Retinal pigment epithelial cell (primary cell): ENCODE data around the gene PNLIPRP2.

ENCODE experiments used
- DNase-seq: peaks from one replicate; pipeline ENCODE4 v3.0.0-alpha.2; 2010; ENCODE audit warnings: low read depth
- H3K4me3 ChIP-seq: 2 replicates; pipeline ENCODE4 v1.5.1; 2011; ENCODE audit warnings: mild to moderate bottlenecking, low read length, control low read depth, moderate library complexity
- TF ChIP-seq, protein P1 (sequence below): conservative IDR thresholded peaks from 2 replicates; pipeline ENCODE4 v1.5.1; 2011; ENCODE audit warnings: low read depth, low read length, control low read depth, inconsistent platforms

Gene PNLIPRP2

DNA sequence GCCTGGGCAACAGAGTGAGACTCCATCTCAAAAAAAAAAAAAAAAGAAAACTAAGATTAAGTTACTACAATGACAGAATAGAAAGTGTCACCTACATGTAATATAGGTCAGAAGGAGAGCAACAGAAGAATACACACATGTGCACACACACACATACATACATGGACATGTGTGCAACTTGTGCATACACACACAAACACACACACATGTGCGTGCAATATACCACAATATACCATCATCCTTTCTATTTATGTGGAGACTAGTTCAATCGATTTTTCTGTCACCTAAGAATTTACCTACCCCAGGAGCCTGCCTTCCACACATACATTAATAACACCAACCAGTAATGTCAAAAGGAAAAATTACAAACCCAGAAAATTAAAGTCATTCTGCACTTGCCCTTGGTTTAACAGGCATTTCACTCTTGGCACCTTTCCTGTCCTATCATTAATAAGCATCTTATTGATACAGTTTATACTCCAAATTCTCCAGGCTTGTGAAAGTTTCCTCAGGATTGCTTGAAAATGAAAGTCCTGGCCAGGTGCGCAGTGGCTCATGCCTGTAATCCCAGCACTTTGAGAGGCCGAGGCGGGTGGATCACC is 27.5 kb upstream of the PNLIPRP2 start:
- TF ChIP-seq, protein P1, sequence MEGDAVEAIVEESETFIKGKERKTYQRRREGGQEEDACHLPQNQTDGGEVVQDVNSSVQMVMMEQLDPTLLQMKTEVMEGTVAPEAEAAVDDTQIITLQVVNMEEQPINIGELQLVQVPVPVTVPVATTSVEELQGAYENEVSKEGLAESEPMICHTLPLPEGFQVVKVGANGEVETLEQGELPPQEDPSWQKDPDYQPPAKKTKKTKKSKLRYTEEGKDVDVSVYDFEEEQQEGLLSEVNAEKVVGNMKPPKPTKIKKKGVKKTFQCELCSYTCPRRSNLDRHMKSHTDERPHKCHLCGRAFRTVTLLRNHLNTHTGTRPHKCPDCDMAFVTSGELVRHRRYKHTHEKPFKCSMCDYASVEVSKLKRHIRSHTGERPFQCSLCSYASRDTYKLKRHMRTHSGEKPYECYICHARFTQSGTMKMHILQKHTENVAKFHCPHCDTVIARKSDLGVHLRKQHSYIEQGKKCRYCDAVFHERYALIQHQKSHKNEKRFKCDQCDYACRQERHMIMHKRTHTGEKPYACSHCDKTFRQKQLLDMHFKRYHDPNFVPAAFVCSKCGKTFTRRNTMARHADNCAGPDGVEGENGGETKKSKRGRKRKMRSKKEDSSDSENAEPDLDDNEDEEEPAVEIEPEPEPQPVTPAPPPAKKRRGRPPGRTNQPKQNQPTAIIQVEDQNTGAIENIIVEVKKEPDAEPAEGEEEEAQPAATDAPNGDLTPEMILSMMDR = no peak
- no peak for DNase-seq
- H3K4me3 ChIP-seq = no peak overlapping the region

DNA sequence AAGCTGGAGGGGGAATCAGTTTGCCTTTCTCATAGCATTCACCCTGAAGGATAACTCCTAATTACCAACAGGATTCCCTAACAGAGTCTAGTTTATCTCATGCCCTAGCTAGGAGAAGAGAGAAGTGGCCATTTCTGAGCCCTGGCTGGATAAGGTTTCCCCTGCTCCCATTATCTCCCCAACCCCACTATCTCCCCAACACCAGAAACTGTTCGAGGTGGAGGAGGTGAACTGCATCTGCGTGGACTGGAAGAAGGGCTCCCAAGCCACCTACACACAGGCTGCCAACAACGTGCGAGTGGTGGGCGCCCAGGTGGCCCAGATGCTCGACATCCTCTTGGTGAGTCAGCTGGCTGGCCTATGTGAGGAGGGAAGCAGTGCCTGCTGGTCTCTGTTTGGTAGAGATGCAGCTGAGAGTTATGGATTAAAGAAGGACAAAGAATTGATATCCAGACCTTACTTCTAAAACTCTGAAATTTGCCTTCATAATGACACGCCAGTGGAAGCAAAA is 26.2 kb upstream of the PNLIPRP2 start:
- no peak for DNase-seq
- TF ChIP-seq, protein P1 = no peak
- H3K4me3 ChIP-seq = no peak overlapping the region

DNA sequence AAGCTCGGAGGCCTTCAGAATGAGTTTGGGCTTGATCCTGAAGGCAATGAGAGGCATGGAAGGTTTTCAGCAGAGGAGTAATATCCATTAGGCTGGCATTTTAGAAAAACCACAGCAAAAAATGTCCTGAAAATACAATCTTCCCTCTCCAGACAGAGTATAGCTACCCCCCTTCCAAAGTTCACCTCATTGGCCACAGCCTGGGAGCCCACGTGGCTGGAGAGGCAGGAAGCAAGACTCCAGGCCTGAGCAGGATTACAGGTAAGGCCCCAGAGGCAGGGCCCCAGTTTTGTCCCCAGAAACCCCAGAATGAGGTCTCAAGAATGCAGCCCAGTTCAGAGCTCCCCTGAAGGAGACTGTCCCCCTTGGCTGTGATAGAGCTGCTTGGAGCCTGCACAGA is 24.7 kb upstream of the PNLIPRP2 start:
- TF ChIP-seq, protein P1 = no peak
- no peak overlapping the region for H3K4me3 ChIP-seq
- no peak for DNase-seq

DNA sequence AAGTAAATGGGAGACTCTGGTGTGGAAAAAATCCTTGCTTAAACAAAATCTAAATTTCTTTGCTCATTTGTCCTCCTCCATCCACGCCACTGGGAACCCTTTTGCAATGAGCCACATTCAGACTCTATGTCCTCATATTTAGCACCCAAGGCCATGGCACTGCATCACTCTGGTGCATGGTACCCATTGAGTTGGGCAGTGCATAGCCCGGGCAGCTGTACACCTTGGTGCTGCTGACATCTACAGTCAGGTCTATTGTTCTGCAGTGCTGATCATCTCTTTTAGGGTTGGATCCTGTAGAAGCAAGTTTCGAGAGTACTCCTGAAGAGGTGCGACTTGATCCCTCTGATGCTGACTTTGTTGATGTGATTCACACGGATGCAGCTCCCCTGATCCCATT is 23.2 kb upstream of the PNLIPRP2 start:
- no peak for DNase-seq
- H3K4me3 ChIP-seq = no peak overlapping the region
- TF ChIP-seq, protein P1 = no peak

DNA sequence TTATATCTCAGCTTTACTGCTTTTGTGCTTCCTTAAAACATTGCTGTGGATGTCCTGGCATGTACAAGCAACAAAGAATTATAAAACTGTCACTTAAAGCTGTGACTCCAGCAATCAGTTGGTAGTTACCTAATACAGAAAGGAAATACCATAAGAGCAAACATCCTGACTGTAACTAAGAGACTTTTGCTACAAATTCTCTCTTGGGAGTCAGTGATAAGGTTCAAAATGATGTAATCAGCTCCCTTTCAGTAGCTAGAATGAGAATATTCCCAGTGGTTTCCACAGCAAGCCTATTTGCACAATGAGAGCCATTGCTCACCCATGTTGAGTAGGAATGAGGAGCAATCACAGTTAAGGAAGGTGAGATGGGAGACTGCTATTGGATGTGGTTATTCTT is 22.4 kb upstream of the PNLIPRP2 start:
- no peak for DNase-seq
- TF ChIP-seq, protein P1 = no peak

DNA sequence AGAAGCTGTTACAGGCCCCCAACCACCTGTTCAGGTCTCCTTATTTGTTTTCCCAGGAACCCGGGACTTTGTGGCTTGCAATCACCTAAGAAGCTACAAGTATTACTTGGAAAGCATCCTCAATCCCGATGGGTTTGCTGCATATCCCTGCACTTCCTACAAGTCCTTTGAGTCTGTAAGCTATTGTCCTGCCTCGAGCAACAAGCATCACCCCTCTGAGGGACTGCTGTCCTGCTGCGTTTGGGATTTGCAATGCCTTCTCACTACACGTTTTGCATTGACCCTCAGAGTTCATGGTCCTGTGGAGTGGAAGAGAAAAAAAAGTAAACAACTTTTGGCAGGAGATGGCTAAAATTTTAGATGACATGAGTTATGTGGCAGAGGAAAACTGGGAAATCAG is 20.8 kb upstream of the PNLIPRP2 start:
- H3K4me3 ChIP-seq = no peak overlapping the region
- TF ChIP-seq, protein P1 = no peak
- DNase-seq = no peak

More for the DNA sequence above, 22.4 kb upstream of the PNLIPRP2 start:
- H3K4me3 ChIP-seq = no peak overlapping the region

DNA sequence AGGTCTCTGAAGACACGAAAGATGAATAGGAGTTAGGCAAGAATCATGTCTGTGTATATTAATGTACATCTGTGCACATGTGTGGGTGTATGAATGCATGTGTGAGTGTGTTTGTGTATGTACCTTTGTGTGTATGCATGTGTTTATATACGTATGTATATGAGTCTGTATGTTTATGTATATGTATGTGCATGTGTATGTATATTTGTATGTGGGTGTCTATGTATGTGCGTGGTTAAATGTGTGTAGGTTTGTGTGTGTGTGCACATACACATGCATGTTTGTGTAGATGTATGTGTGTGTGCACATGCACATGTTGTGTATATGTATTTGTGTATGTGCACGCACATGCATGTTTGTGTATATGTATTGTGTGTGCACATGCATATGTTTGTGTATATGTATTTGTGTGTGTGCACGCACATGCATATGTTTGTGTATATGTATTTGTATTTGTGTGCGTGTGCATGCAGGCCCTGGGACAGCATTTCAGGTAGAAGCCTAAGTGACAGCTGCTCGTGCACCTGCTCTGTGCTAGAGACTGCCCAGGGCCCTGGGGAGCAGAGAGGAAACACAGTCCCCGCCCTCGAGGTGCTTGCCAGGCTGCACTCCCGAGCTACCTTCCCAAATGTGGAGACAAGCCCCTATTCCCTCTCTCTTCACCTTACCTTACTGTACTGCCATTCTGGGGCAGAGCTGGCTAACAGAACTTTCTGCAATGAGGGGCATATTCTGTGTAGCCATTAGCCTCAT is 17.9 kb upstream of the PNLIPRP2 start:
- H3K4me3 ChIP-seq = no peak overlapping the region
- DNase-seq = no peak
- TF ChIP-seq, protein P1 = no peak
